Glutamatergic neuron (in vitro differentiated cells): ENCODE measurements around the gene RSL24D1. TPM values are rescaled to one million over a fixed set of nuclear protein-coding genes. Genes with fewer than 3 reads are reported as not detected.

Experiments used
- DNase-seq: peaks from one replicate; pipeline ENCODE4 v3.0.0; 2022
- H3K27ac Mint-ChIP-seq: one replicate; pipeline ENCODE4 v1.8.0; 2020; ENCODE audit warnings: mild to moderate bottlenecking, mixed read lengths, inconsistent platforms; ENCODE audit not compliant: unreplicated experiment
- H3K27me3 Mint-ChIP-seq: one replicate; pipeline ENCODE4 v1.8.0; 2020; ENCODE audit warnings: mild to moderate bottlenecking, moderate library complexity, mixed read lengths, inconsistent platforms; ENCODE audit not compliant: unreplicated experiment
- H3K36me3 Mint-ChIP-seq: one replicate; pipeline ENCODE4 v1.8.0; 2020; ENCODE audit warnings: mild to moderate bottlenecking, mixed read lengths, inconsistent platforms; ENCODE audit not compliant: unreplicated experiment
- H3K4me1 Mint-ChIP-seq: one replicate; pipeline ENCODE4 v1.8.0; 2020; ENCODE audit warnings: mild to moderate bottlenecking, low read depth, mixed read lengths, inconsistent platforms; ENCODE audit not compliant: unreplicated experiment
- H3K4me3 Mint-ChIP-seq: one replicate; pipeline ENCODE4 v1.8.0; 2020; ENCODE audit warnings: mild to moderate bottlenecking, mixed read lengths, inconsistent platforms; ENCODE audit not compliant: unreplicated experiment
- H3K9me3 Mint-ChIP-seq: one replicate; pipeline ENCODE4 v1.8.0; 2020; ENCODE audit warnings: mild to moderate bottlenecking, moderate library complexity, mixed read lengths, inconsistent platforms; ENCODE audit not compliant: unreplicated experiment
- total RNA-seq: library from RNA; stranded (reverse); fragmentation: NEBNext Ultra II Directional; extraction: Animal tissue kit (Norgen Biotek cat#: 25700); gene quantifications from one replicate; pipeline ENCODE4 v1.2.1, GENCODE V29; 2021; ENCODE audit not compliant: unreplicated experiment
- TF ChIP-seq, protein P1 (sequence below): fragments of 200-600 bp; sonication (generic); IDR thresholded peaks from one replicate; pipeline ENCODE4 v1.5.0; 2021; ENCODE audit not compliant: partially characterized antibody, unreplicated experiment

The RSL24D1 gene
- total RNA-seq, 1 donor from 2014 or later = 77.4 TPM

DNA sequence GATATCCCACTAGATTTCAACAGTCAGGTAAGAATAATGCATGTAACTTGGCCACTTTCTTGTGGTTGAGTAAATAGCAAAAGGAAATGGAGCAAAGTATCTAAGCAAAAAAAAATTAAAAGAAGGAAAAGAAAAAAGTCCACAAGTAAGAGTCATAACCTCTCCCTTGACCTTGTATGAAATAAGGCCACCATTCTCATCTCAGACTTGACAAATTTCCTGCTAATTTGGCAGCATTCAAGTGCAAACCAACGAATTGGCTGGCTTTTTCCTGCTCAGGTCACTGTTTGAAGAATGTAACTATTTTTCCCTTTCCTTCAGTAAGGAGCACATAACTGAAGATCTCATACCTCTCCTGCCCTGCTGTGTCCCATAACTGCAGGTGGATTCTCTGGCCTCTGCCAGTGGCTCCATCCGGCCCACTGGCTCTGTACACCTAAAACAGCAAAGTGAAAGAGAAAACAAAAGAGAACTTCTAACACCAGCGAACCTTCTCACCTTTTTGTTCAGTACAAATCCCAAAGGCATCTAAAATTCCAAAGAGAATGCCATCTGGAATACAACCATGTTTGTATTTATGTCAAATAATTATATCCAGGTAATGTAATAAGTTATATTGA, 33.4 kb upstream of the RSL24D1 start:
- no peaks in the 10 kb centered on the region for H3K27me3 Mint-ChIP-seq
- TF ChIP-seq, protein P1, sequence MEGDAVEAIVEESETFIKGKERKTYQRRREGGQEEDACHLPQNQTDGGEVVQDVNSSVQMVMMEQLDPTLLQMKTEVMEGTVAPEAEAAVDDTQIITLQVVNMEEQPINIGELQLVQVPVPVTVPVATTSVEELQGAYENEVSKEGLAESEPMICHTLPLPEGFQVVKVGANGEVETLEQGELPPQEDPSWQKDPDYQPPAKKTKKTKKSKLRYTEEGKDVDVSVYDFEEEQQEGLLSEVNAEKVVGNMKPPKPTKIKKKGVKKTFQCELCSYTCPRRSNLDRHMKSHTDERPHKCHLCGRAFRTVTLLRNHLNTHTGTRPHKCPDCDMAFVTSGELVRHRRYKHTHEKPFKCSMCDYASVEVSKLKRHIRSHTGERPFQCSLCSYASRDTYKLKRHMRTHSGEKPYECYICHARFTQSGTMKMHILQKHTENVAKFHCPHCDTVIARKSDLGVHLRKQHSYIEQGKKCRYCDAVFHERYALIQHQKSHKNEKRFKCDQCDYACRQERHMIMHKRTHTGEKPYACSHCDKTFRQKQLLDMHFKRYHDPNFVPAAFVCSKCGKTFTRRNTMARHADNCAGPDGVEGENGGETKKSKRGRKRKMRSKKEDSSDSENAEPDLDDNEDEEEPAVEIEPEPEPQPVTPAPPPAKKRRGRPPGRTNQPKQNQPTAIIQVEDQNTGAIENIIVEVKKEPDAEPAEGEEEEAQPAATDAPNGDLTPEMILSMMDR = no peak
- H3K4me3 Mint-ChIP-seq = no peak overlapping the region
- no peaks in the 10 kb centered on the region for H3K4me1 Mint-ChIP-seq
- H3K9me3 Mint-ChIP-seq = no peaks in the 10 kb centered on the region
- no peaks in the 10 kb centered on the region for H3K36me3 Mint-ChIP-seq
- no peak for DNase-seq
- H3K27ac Mint-ChIP-seq = no peak overlapping the region

DNA sequence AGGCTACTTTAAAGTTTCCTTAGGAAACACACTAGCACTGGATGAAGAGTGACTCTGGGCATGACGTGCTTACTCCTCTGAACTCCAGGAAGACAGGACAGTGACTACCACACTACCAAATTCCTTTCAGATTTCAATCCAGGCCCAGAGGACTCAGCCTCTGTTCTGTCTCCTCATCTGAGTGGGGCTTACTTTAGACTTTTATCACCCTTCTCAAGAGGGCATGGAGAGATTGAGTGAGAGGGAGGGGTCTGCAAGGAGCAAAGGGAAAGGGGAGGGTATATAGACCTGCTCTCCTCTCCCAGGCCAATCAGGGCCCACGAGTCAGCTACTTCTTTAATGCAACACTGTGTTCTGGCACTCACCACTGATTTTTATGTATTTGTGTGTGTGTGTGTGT, 29.4 kb upstream of the RSL24D1 start:
- no peaks in the 10 kb centered on the region for H3K27me3 Mint-ChIP-seq
- H3K4me3 Mint-ChIP-seq = no peak overlapping the region
- TF ChIP-seq, protein P1 = no peak
- no peaks in the 10 kb centered on the region for H3K9me3 Mint-ChIP-seq
- no peaks in the 10 kb centered on the region for H3K36me3 Mint-ChIP-seq
- H3K4me1 Mint-ChIP-seq = no peaks in the 10 kb centered on the region
- DNase-seq = no peak
- H3K27ac Mint-ChIP-seq = no peak overlapping the region

DNA sequence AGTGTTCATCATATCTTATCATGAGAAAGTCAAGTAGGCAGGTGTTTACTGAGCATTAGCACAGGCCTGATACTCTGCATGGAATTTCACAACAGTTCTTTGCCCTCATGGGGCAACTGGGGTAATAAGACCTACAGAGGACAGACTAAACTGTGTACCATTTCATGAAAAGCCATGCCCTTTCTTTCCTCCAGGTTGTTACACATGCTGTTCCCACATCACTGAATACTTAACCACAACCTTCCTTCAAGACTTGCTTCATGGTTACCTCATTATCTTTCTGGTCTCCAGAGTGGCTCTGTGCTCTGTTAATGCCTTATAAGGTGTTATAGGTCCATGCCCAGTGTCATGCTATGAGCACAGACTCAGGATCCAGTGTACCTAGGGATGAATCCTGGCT, 28.2 kb upstream of the RSL24D1 start:
- no peaks in the 10 kb centered on the region for H3K4me1 Mint-ChIP-seq
- TF ChIP-seq, protein P1 = no peak
- no peaks in the 10 kb centered on the region for H3K27me3 Mint-ChIP-seq
- no peak overlapping the region for H3K27ac Mint-ChIP-seq
- H3K36me3 Mint-ChIP-seq = no peaks in the 10 kb centered on the region
- H3K4me3 Mint-ChIP-seq = no peak overlapping the region
- DNase-seq = no peak
- no peaks in the 10 kb centered on the region for H3K9me3 Mint-ChIP-seq

DNA sequence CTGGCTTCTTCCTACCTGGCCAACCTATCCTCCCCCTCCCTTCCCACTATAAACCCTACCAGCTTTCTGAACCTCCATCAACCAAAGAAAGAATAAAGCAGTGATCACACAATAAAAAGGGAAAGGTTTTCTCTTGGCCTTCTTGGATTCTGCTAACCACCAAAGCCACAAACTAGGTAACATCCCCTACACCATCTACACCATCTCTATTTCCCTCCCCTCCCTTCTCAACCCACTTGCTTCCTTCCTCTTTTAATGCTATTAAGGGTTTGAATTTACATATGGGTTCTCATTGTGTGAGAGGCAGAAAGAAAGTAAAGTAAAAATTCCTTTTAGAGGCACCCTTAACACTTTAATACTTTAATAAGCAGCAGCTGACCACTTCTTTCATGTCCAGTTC, 25.8 kb upstream of the RSL24D1 start:
- Mint-ChIP-seq H3K4me1 (no peaks in the 10 kb centered on the region), H3K4me3 (no peak overlapping the region), H3K36me3 (no peaks in the 10 kb centered on the region), H3K9me3 (no peaks in the 10 kb centered on the region), H3K27me3 (no peaks in the 10 kb centered on the region), H3K27ac (no peak overlapping the region)
- TF ChIP-seq, protein P1 = no peak
- DNase-seq = no peak

DNA sequence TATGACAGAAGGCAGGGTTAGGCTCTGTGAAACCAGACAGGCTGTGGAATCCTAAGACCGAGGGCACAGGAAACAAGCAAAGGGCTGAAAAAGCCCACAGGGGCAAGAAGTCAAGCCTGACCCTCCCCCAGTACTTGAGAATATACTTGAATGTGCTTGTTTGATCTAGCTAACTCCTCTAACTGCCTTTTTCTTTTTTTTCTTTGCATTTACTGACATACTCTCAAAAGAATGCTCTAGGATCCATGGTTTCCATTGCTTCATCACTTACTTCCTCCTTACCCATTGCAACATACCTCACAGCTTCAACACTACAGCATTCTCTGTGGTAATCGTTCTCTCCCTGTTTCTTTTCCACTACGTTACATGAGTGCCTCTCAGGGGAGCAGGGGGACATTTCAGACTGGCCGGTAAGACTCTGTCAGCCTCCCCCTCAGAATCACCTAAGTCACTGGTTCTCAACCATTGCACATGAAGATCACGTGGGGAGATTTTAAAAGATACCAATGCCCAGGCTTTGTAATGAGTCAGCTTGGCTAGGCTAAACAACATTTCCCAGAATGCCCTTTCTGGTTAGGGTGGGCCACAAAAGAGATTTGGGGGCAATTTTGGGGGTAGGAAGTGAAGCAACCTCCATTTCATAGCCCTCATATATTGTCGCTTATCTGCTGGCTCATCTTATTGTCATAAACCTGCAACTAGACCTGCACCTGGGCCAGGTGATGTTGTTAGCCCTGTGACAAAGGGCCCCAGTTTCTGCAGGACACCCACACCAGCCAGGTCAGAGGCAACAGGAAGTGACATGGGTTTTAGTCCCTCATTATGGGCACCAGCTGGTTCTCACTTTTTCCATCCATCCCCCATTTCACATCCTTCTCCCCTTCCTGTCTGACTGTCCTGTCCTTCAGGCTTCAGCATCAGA, 24.6 kb upstream of the RSL24D1 start:
- no peaks in the 10 kb centered on the region for H3K9me3 Mint-ChIP-seq
- H3K36me3 Mint-ChIP-seq = no peaks in the 10 kb centered on the region
- no peak overlapping the region for H3K27ac Mint-ChIP-seq
- DNase-seq = no peak
- H3K4me3 Mint-ChIP-seq = no peak overlapping the region
- TF ChIP-seq, protein P1 = no peak
- no peaks in the 10 kb centered on the region for H3K4me1 Mint-ChIP-seq
- H3K27me3 Mint-ChIP-seq = no peaks in the 10 kb centered on the region
